ENCODE data around the gene PSMD3.

- no peak for TF ChIP-seq POLR2A (IDR thresholded peaks at IDR 0.05)
- no peak for TF ChIP-seq CTCF (IDR thresholded peaks at IDR 0.05)
- TF ChIP-seq EP300 (IDR thresholded peaks at IDR 0.05): no peak
Measured at GRCh38 chr17:40035162-40035559, 54.6 kb downstream of the PSMD3 start.
